ENCODE data around the gene TTLL10.

TTLL10 gene

DNA sequence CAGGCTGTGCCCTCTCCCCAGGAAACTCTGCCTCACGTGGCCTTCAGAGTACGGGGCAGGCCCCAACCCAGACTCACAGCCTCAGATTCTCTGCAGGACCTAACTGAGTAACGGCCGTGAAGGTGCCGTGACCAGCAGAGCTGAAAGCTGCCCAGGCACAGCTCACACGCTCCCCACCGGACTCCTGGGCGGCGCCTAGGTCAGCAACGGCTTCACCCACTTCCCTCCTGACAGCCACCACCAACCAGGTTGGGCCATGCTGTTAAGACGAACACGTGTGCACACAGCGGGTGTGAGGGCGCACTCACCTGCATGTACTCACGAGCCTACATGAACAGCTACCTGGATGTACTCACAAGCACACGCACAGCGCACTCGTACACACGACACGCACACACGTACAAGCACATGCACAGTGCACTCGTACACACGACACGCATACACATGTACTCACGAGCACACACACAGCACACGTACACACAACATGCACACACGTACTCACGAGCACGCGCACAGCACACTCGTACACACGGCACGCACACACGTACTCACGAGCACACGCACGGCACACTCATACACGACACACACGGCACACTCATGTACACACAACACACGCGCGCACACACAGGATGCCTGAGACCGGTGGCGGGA lies 49.0 kb downstream of the TTLL10 start:
- no peak for DNase-seq (ENCODE audit: low spot score)

DNA sequence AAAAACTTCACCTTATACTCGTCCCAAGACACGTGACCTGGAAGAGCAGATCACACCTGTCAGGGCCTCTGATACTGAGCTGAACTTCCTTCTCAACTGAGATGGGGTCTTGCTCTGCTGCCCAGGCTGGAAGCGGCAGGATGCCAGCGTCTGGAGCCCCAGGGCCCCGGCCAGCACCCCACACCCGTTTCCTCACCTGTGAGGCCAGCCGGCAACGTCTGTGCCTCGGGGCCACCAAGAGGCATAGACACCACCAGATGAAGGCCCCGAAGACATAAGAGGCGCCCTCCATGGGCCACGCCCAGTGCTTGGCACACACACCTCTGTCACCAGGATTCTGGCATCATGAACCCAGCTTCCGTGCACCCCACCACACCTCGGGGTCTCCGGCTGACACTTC lies 49.6 kb downstream of the TTLL10 start:
- DNase-seq (ENCODE audit: low spot score) = no peak

- no peak for DNase-seq (ENCODE audit: low spot score)
Observed at GRCh38 chr1:1223891-1224290, 50.2 kb downstream of the TTLL10 start.

DNA sequence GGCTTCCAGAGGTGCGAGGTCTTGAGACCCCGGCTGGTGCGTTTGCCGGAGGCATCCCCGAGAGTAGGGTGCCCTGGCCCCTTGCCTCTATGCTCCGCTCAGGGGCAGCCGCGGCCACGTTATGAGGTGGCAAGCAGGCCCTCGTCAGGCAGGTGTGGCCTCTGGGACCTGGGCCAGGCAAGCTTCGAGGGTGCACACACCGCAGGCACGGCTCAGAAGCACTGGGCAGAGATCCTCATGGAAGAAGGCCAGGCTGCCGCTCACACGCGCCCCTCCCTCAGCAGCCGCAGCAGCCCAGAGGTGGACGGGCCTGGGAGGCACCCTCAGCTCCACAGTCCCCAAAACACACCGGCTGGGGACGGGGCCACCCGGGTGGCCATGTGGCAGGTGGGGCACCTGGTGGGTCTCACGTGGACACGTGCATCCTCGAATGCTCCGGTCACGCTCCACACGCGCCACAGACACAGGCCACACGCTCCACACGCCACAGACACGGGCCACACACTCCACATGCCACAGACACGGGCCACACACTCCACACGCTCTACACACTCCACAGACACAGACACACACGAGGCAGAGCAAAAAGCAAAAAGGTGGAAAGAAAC lies 51.7 kb downstream of the TTLL10 start:
- DNase-seq (ENCODE audit: low spot score) = no peak

DNA sequence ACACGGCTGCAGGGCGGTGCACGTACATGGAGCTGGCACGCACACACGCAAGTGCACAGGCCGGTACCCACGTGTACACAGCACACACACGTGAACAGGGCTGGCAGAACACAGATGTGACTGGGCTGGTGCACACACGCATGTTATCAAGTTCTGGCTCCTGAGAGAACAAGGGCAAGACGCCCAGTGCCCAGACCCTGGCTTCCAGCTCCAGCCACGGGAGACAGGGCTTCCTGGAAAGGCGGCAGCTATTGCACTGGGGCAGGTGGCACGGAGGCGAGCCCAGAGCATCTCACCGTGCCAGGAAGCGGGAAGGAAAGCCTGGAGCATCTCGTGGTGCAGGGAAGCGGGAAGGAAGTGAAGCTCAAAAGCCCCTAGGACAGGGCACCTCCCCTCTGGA lies 52.2 kb downstream of the TTLL10 start:
- no peak for DNase-seq (ENCODE audit: low spot score)

DNA sequence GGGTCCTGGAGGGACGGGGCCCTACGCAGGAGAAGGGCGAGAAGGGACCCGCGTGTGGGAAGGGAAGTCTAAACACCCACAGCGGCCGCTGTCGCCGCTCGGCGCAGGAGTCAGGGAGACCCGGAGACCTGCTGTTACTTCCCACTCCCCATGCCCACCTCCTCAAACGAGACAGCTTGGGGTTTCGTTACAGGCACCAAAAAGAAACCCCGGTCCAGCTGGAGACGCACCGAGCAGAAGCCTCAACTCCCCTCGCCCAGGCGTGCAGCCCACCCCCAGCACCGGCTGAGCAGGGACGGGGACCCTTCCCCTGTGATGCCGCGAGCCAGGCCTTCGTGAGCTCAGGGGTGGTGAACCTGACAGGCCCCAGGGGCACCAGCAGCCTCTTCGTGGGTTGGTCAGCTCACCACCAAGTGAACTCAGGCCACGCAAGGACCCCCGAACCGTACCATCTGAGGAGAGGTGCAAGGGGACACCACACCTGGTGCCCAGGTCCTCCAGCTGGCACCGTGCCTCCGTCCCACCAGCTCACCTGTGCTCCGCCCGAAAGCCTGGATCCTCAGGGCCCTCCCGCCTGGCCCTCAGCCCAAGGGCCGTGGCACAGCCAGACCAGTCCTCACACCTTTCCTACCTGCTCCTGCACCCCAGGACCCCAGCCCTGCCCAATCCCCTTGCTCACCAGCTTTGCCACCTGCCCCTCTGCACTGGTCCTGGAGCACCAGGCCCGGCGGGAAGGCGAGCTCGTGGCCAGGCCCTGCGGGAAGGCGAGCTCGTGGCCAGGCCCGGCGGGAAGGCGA lies 53.1 kb downstream of the TTLL10 start:
- DNase-seq (ENCODE audit: low spot score) = no peak

DNA sequence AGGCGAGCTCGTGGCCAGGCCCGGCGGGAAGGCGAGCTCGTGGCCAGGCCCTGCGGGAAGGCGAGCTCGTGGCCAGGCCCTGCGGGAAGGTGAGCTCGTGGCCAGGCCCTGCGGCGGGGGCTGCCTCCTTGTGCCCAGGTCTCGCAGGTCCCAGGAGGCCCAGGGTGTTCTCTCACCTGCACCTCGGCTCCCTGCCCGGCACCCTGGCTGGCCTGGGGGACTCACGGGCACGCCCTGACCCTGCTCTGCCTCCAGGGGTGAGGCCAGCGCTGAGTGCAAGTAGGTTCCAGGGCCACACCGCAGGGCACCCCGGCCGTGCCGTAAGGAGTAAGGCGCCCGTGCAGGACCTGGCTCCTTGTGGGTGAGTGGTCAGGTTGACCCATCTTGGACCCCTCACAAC lies 53.7 kb downstream of the TTLL10 start:
- no peak for DNase-seq (ENCODE audit: low spot score)

DNA sequence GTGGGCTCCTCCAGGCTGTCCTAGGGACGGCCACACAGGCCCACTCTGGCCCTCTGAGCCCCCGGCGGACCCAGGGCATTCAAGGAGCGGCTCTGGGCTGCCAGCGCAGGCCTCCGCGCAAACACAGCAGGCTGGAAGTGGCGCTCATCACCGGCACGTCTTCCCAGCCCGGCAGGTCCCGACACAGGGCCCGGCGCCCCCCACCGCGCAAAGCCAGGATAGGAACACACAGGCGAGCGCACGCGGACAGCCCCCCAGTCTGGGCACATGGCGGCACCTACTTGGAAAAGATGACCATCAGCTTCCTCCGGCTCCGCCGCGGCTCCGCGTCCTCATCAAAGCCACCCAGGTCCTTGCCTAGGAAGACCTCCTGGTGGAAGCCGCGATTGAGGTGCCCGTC lies 54.5 kb downstream of the TTLL10 start:
- DNase-seq (ENCODE audit: low spot score) = no peak

- DNase-seq (ENCODE audit: low spot score) = no peak
Observed at GRCh38 chr1:1228596-1229321, 55.1 kb downstream of the TTLL10 start.

DNA sequence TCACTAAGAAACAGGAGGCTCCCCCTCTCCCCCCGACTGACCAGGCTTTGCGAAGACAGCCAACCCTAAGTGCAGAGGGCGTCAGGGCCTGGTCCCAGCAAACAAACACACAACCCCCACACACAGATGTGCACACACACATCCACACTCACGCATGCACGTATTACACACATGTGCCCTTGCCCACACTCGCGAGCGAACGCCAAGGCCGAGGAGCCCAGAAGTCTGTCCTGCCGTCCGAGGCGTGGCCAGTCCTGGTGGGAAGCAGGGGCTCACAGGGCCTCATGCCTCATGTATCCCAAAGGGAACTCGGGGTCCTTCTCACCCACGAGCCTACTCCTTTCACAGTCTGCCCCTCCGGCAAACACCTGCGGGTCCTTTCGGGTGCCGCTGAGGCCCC lies 56.1 kb downstream of the TTLL10 start:
- DNase-seq (ENCODE audit: low spot score) = no peak

- no peak for DNase-seq (ENCODE audit: low spot score)
Observed at GRCh38 chr1:1230656-1231399, 57.1 kb downstream of the TTLL10 start.

DNA sequence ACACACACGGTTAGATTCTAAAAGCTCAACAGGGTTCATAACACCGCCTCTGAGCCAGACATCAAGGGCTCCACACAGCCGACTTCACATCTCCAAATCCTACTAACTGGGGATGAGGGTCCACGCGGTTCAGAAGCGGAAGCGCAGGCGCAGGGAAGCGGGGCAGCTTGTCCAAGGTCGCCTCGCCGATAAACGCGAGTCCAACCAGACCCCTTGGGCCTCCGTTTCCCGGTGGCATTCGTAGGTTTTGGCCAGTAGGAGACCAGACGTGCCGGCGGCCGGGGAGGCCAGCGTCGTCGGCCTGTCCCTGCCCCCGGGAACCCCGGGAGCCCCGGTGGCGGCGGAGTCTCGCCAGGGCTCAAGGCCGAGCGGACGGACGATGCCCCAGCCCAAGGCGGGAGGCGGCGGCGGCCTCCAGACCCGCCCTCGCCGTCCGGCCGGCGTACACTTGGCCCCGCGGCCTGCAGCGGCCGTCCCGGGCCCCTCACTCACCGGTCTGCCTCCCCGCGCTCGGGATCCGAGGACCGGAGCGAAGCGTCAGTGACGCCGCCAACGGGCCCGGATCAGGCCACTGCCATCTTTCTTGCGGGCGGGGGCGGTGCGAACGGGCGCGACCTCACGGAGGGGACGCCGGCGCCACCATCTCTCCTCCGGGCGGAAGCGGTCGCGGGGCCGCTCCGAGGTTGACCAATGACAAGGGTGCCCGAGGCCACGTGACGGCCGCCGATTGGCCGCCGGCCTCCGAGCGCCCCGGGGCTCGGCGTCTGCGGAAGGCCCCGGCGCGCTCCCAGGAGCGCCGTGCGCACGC lies 57.9 kb downstream of the TTLL10 start, which contains the start of gene SDF4:
Gene SDF4, minus strand, starts transcription at position 602 of the 808 bp plus-strand sequence. CDS start 3,229 bp downstream, outside the sequence.
- DNase-seq (ENCODE audit: low spot score) = peak; percentile 96

DNA sequence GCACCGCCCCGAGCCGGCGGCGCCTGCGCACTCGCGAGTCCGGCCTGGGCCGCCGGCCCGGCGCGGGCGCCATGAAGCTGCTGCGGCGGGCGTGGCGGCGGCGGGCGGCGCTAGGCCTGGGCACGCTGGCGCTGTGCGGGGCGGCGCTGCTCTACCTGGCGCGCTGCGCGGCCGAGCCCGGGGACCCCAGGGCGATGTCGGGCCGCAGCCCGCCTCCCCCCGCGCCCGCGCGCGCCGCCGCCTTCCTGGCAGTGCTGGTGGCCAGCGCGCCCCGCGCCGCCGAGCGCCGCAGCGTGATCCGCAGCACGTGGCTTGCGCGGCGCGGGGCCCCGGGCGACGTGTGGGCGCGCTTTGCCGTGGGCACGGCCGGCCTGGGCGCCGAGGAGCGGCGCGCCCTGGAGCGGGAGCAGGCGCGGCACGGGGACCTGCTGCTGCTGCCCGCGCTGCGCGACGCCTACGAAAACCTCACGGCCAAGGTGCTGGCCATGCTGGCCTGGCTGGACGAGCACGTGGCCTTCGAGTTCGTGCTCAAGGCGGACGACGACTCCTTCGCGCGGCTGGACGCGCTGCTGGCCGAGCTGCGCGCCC lies 58.6 kb downstream of the TTLL10 start, which contains the start of gene B3GALT6:
Gene B3GALT6, plus strand, starts transcription at position 30 of the 588 bp plus-strand sequence. Its CDS starts 42 bp downstream, at position 72.
- DNase-seq (ENCODE audit: low spot score) = no peak

DNA sequence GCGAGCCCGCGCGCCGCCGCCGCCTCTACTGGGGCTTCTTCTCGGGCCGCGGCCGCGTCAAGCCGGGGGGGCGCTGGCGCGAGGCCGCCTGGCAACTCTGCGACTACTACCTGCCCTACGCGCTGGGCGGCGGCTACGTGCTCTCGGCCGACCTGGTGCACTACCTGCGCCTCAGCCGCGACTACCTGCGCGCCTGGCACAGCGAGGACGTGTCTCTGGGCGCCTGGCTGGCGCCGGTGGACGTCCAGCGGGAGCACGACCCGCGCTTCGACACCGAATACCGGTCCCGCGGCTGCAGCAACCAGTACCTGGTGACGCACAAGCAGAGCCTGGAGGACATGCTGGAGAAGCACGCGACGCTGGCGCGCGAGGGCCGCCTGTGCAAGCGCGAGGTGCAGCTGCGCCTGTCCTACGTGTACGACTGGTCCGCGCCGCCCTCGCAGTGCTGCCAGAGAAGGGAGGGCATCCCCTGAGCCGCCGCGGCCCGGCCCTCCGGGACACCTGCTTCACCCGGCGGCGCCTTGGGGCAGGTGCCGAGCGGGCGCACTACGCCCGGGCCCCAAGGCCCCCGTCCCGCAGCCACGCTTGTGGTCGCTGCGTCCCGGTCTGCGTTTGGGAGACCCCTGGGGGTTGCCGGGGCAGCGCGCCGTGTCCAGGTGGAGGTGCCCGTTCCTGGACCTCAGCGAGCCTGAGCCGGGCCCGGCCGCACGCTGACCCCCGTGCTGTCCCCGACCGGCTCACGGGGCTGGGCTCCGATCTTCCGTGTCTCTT lies 59.3 kb downstream of the TTLL10 start:
- DNase-seq (ENCODE audit: low spot score) = no peak

- DNase-seq (ENCODE audit: low spot score) = no peak
Observed at GRCh38 chr1:1233567-1233892, 59.9 kb downstream of the TTLL10 start.

DNA sequence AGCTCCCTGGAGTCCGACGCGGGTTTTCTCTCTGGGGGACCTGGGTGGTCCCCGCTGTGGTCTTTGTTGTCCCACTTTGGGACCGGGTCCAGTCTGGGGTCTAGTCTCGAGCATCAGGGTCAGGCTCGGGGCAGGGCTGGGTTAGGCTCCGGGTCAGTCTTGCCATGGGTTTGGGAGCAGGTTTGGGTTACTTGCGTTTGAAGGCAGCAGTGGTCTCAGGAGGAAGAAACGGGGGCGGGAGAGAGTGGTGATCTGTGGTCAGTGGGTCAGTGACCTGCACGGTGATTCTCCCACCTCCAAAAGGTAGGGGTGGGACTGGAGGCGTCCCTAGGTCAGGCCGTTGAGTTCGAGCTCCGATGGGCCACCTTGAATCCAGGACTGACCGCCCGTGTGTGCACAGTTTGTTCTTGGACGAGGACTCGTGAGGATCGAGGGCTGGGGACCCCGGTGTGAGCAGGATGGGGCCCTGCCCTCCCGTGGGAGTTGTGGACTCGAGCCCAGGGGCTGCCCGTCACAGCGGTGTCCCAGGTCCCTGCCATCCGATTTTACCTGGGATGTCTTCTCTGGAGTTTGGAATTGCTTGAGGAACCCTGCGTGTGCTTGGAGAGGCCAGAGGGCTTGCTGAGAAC lies 60.6 kb downstream of the TTLL10 start:
- no peak for DNase-seq (ENCODE audit: low spot score)

GRCh38 chr1:1235016-1235744 lies 61.5 kb downstream of the TTLL10 start:
- DNase-seq (ENCODE audit: low spot score) = no peak

GRCh38 chr1:1236176-1236763 lies 62.6 kb downstream of the TTLL10 start:
- DNase-seq (ENCODE audit: low spot score) = no peak

All from CD4-positive, alpha-beta T cell treated with Interleukin-6 at 100 ng/mL for 8 hours (primary cell).